Smooth muscle cell (in vitro differentiated cells): Measurements from ENCODE around the gene C1orf116. TPM values are rescaled to one million over a fixed set of nuclear protein-coding genes. Genes with fewer than 3 reads are reported as not detected.
A peak's percentile ranks its signal among the peaks of the same experiment; 100 is the strongest.

Experiments used
- DNase-seq: peaks from one replicate; lab custom pipeline; 2025; ENCODE audit not compliant: unreplicated experiment; lab: John Stamatoyannopoulos, UW
- H2AFZ ChIP-seq: fragments of 200-600 bp; sonication (generic); 2 replicates; pipeline ENCODE4 v1.6.0; 2016; ENCODE audit warnings: antibody characterized with exemption, low read depth, mild to moderate bottlenecking
- H3F3A ChIP-seq: fragments of 200-600 bp; sonication (generic); 2 replicates; pipeline ENCODE4 v1.6.0; 2017; ENCODE audit warnings: antibody characterized with exemption, low read depth
- H3K27ac ChIP-seq: fragments of 200-600 bp; sonication (generic); 2 replicates; pipeline ENCODE4 v1.5.1; 2016; ENCODE audit warnings: low read depth, mild to moderate bottlenecking
- H3K27me3 ChIP-seq: fragments of 200-600 bp; sonication (generic); 2 replicates; pipeline ENCODE4 v1.6.1; 2016; ENCODE audit warnings: low read depth, mild to moderate bottlenecking
- H3K36me3 ChIP-seq: fragments of 200-600 bp; sonication (generic); 2 replicates; pipeline ENCODE4 v1.5.1; 2016; ENCODE audit warnings: low read depth
- H3K4me1 ChIP-seq: fragments of 200-600 bp; sonication (generic); 2 replicates; pipeline ENCODE4 v1.5.1; 2016; ENCODE audit warnings: low read depth
- H3K4me2 ChIP-seq: fragments of 200-600 bp; sonication (generic); 2 replicates; pipeline ENCODE4 v1.6.0; 2016; ENCODE audit warnings: mild to moderate bottlenecking
- H3K4me3 ChIP-seq: fragments of 200-600 bp; sonication (generic); 2 replicates; pipeline ENCODE4 v1.5.1; 2016; ENCODE audit warnings: mild to moderate bottlenecking
- H3K79me2 ChIP-seq: fragments of 200-600 bp; sonication (generic); 2 replicates; pipeline ENCODE4 v1.6.0; 2016; ENCODE audit warnings: low read depth, mild to moderate bottlenecking
- H3K9ac ChIP-seq: fragments of 200-600 bp; sonication (generic); 2 replicates; pipeline ENCODE4 v1.6.0; 2016; ENCODE audit warnings: low read depth
- H3K9me3 ChIP-seq: fragments of 200-600 bp; sonication (generic); replicated peaks from 2 replicates; pipeline ENCODE4 v1.5.1; 2016; ENCODE audit warnings: low read depth
- H4K20me1 ChIP-seq: fragments of 200-600 bp; sonication (generic); 2 replicates; pipeline ENCODE4 v1.6.0; 2016; ENCODE audit warnings: low read depth
- CTCF ChIP-seq: fragments of 200-600 bp; sonication (generic); IDR thresholded peaks from 2 replicates; pipeline ENCODE4 v1.5.1; 2017; ENCODE audit warnings: borderline replicate concordance, mild to moderate bottlenecking, antibody characterized with exemption; ENCODE audit not compliant: insufficient read depth, poor library complexity, severe bottlenecking
- WGBS: methylation state at CpG from one replicate; pipeline ENCODE4 v1.1.7; 2016; ENCODE audit warnings: low lambda C conversion rate; 5-methylcytosine and 5-hydroxymethylcytosine counted together
- polyA plus RNA-seq: library from polyadenylated mRNA; unstranded; fragments of >200 nt; fragmentation: Nextera tagmentation; extraction: Ambion mirVana; gene quantifications from 2 replicates; pipeline ENCODE4 v1.2.1, GENCODE V29; 2016
- total RNA-seq: library from RNA; depleted of rRNA; stranded (reverse); fragments of >200 nt; gene quantifications from 2 replicates; pipeline ENCODE4 v1.2.3, GENCODE V29; 2014

C1orf116 gene
- total and polyA plus RNA-seq, 2 experiments from 2014 or later: 0.14 to 6.0 TPM

GRCh38 chr1:207051191-207051943, 18.8 kb upstream of the C1orf116 start, which contains the start of gene YOD1:
TSS of gene YOD1 (minus strand) at chr1:207051208. CDS start at chr1:207051030, 178 bp downstream.
- Histone ChIP-seq H3K4me1 (peaks cover 36% of the 10 kb centered on the region), H3F3A (peaks cover 5% of the 10 kb centered on the region)
- WGBS: 29% methylated on average over 15 of the region's 15 CpGs

GRCh38 chr1:207050480-207051190, 18.1 kb upstream of the C1orf116 start:
- DNase-seq: peak; percentile 70
- peak overlapping the region; percentile 97 for H3K27ac ChIP-seq
- peaks cover 41% of the 10 kb centered on the region for H4K20me1 ChIP-seq
- peak overlapping the region; percentile 77 for H3K4me3 ChIP-seq
- H3K27me3 ChIP-seq: no peaks in the 10 kb centered on the region
- H3K4me2 ChIP-seq: peak overlapping the region; percentile 91
- peaks cover 38% of the 10 kb centered on the region for H3K4me1 ChIP-seq
- H3K79me2 ChIP-seq: peaks cover 49% of the 10 kb centered on the region
- H3K36me3 ChIP-seq: no peaks in the 10 kb centered on the region
- peak overlapping the region; percentile 92 for H2AFZ ChIP-seq
- TF ChIP-seq CTCF: no peak
- H3F3A ChIP-seq: peaks cover 5% of the 10 kb centered on the region
- H3K9me3 ChIP-seq: no peaks in the 10 kb centered on the region
- 2% methylated on average over 47 of the region's 47 CpGs for WGBS
- H3K9ac ChIP-seq: peak overlapping the region; percentile 96

More at GRCh38 chr1:207051191-207051943, 18.8 kb upstream of the C1orf116 start, which contains the start of gene YOD1:
- Histone ChIP-seq H3K36me3 (no peaks in the 10 kb centered on the region), H3K4me3 (peak within 1 kb of the TSS; percentile 77), H2AFZ (peak within 1 kb of the TSS; percentile 92), H4K20me1 (peaks cover 34% of the 10 kb centered on the region), H3K79me2 (peaks cover 41% of the 10 kb centered on the region), H3K27me3 (no peaks in the 10 kb centered on the region), H3K9ac (peak within 1 kb of the TSS; percentile 96), H3K9me3 (no peaks in the 10 kb centered on the region), H3K27ac (peak within 1 kb of the TSS; percentile 97), H3K4me2 (peak within 1 kb of the TSS; percentile 91)
- no peak for DNase-seq
- TF ChIP-seq CTCF: no peak

GRCh38 chr1:207049974-207050391, 17.4 kb upstream of the C1orf116 start:
- Histone ChIP-seq H3K9ac (peak overlapping the region; percentile 96), H3K4me2 (peak overlapping the region; percentile 91), H3K27me3 (no peaks in the 10 kb centered on the region), H3K9me3 (no peaks in the 10 kb centered on the region), H4K20me1 (peaks cover 47% of the 10 kb centered on the region), H3K4me1 (peaks cover 42% of the 10 kb centered on the region), H3K79me2 (peaks cover 54% of the 10 kb centered on the region), H3F3A (peaks cover 5% of the 10 kb centered on the region), H3K27ac (peak overlapping the region; percentile 97), H3K4me3 (peak overlapping the region; percentile 77), H3K36me3 (no peaks in the 10 kb centered on the region), H2AFZ (peak overlapping the region; percentile 6)
- TF ChIP-seq CTCF: peak; percentile 81
- DNase-seq: no peak
- 1% methylated on average over 6 of the region's 6 CpGs for WGBS
